ENCODE data around the gene SLC9A9.

GRCh38 chr3:143247073-143247472 is 601.2 kb downstream of the SLC9A9 start:
- no peak for TF ChIP-seq POLR2AphosphoS5 (IDR thresholded peaks at IDR 0.05)
- TF ChIP-seq, protein P1, sequence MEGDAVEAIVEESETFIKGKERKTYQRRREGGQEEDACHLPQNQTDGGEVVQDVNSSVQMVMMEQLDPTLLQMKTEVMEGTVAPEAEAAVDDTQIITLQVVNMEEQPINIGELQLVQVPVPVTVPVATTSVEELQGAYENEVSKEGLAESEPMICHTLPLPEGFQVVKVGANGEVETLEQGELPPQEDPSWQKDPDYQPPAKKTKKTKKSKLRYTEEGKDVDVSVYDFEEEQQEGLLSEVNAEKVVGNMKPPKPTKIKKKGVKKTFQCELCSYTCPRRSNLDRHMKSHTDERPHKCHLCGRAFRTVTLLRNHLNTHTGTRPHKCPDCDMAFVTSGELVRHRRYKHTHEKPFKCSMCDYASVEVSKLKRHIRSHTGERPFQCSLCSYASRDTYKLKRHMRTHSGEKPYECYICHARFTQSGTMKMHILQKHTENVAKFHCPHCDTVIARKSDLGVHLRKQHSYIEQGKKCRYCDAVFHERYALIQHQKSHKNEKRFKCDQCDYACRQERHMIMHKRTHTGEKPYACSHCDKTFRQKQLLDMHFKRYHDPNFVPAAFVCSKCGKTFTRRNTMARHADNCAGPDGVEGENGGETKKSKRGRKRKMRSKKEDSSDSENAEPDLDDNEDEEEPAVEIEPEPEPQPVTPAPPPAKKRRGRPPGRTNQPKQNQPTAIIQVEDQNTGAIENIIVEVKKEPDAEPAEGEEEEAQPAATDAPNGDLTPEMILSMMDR (IDR thresholded peaks at IDR 0.05) = no peak

All from breast epithelium (tissue), 3 donors.